ENCODE data around the gene MICAL3. TPM values are rescaled to one million over a fixed set of nuclear protein-coding genes. Genes with fewer than 3 reads are reported as not detected.

The MICAL3 gene
- total and polyA plus RNA-seq, 2 of the 8 experiments (the other 6 are each of a cell fraction or from before 2014, with no cell fraction given): 8.3 to 41.8 TPM

- Histone ChIP-seq H3K56ac (replicated peaks; ENCODE audit: insufficient read length, low read depth, low read length) (no peak overlapping the region), H3K9ac (replicated peaks in 1 of 4; ENCODE audit: extremely low read depth in 1 of 4, low read depth in 3 of 4, low read length in 3 of 4) (no peak overlapping the region), H3K79me2 (ENCODE audit: control insufficient read depth in 1 of 2, insufficient read depth in 2 of 2, low read length in 2 of 2) (no peaks in the 10 kb centered on the region), H3K4ac (replicated peaks; ENCODE audit: insufficient read length, low read depth, low read length) (no peak overlapping the region), H2BK5ac (ENCODE audit: low read depth, low read length) (no peak overlapping the region), H2BK120ac (replicated peaks; ENCODE audit: low read depth, low read length) (no peak overlapping the region), H2BK20ac (ENCODE audit: low read length) (no peak overlapping the region), H4K20me1 (replicated peaks in 1 of 2; ENCODE audit: control insufficient read depth in 1 of 2, insufficient read depth in 2 of 2, low read length in 2 of 2) (peaks cover 0 to 1% of the 10 kb centered on the region in 2 experiments), H2AFZ (ENCODE audit: low read length) (no peak overlapping the region), H4K5ac (ENCODE audit: insufficient read length, low read depth, low read length) (no peak overlapping the region), H3K4me2 (ENCODE audit: insufficient read depth in 1 of 2, low read depth in 2 of 2, low read length in 2 of 2) (no peak overlapping the region), H2BK15ac (ENCODE audit: low read length) (no peak overlapping the region), H2AK5ac (ENCODE audit: low read depth, low read length) (no peak overlapping the region), H4K8ac (ENCODE audit: extremely low read depth, insufficient read depth, low read length) (no peak overlapping the region), H3K27me3 (replicated peaks in 1 of 4; ENCODE audit: control insufficient read depth in 3 of 4, extremely low read depth in 1 of 4, insufficient read depth in 3 of 4, low read length in 3 of 4) (no peaks in the 10 kb centered on the region), H3K9me3 (ENCODE audit: insufficient read depth in 2 of 2, low read depth in 1 of 2, low read length in 1 of 2) (no peaks in the 10 kb centered on the region), H3K4me1 (replicated peaks in 1 of 4; ENCODE audit: control insufficient read depth in 3 of 4, insufficient read depth in 4 of 4, low read length in 3 of 4) (peaks cover 0 to 1% (median 0%) of the 10 kb centered on the region in 4 experiments; a peak in 2 of 7 replicates), H3K36me3 (ENCODE audit: control insufficient read depth in 2 of 4, insufficient read depth in 4 of 4, low read length in 3 of 4) (peaks cover 0 to 3% (median 0%) of the 10 kb centered on the region in 4 experiments; a peak in 1 of 8 replicates), H3K79me1 (ENCODE audit: low read depth, low read length) (no peaks in the 10 kb centered on the region; the same call in 1 of the 2 replicates), H3K23me2 (ENCODE audit: low read depth, low read length) (no peaks in the 10 kb centered on the region), H3K14ac (ENCODE audit: insufficient read length) (no peak overlapping the region), H2BK12ac (ENCODE audit: low read depth, low read length) (no peak overlapping the region), H3K23ac (ENCODE audit: insufficient read length) (no peak overlapping the region), H4K91ac (replicated peaks; ENCODE audit: insufficient read length, low read length) (no peak overlapping the region), H3K4me3 (ENCODE audit: extremely low read depth in 1 of 4, insufficient read depth in 2 of 4, low read depth in 3 of 4, low read length in 4 of 4) (no peak overlapping the region), H3K18ac (ENCODE audit: extremely low read depth, low read length) (no peak overlapping the region), H3K27ac (ENCODE audit: low read depth, low read length) (no peak overlapping the region)
- no peak for TF ChIP-seq CREB1 (IDR thresholded peaks at IDR 0.05)
- TF ChIP-seq SP2 (IDR thresholded peaks at IDR 0.05; ENCODE audit: low read length): no peak
- no peak for TF ChIP-seq CEBPB (IDR thresholded peaks at IDR 0.05; ENCODE audit: low read depth, low read length)
- TF ChIP-seq TEAD4 (IDR thresholded peaks at IDR 0.05; ENCODE audit: low read depth, low read length): no peak
- no peak for TF ChIP-seq JUND (IDR thresholded peaks at IDR 0.05; ENCODE audit: low read length)
- TF ChIP-seq TAF1 (IDR thresholded peaks at IDR 0.05; ENCODE audit: low read depth, low read length): no peak
- TF ChIP-seq CTCF (IDR thresholded peaks at IDR 0.05; ENCODE audit: control extremely low read depth in 1 of 3, insufficient read depth in 1 of 3, low read depth in 1 of 3, low read length in 3 of 3): no peak
- TF ChIP-seq NANOG (IDR thresholded peaks at IDR 0.05; ENCODE audit: insufficient read depth, low read depth, low read length, poor library complexity, severe bottlenecking): no peak
- no peak for TF ChIP-seq SUZ12 (IDR thresholded peaks at IDR 0.05; ENCODE audit: low read length)
- no peak for TF ChIP-seq EGR1 (IDR thresholded peaks at IDR 0.05; ENCODE audit: borderline replicate concordance, low read depth, low read length)
- no peak for TF ChIP-seq SP4 (IDR thresholded peaks at IDR 0.05; ENCODE audit: low read length)
- TF ChIP-seq SIX5 (IDR thresholded peaks at IDR 0.05; ENCODE audit: low read depth, low read length): no peak
- DNase-seq (ENCODE audit: low read depth in 1 of 2, low spot score in 2 of 2) (no peak), FAIRE-seq (no peak)
- CTCF ChIA-PET (ENCODE audit: partially characterized antibody): interaction anchor here (1.8 kb wide), 2 partner anchors 13 to 74 kb away, joined by 6 to 7 read pairs; no protein-coding TSS in a partner anchor
- 96% methylated on average over 18 of the region's 21 CpGs; no CpG with 5 or more reads in 1 of the 2 experiments for WGBS, 2 experiments (ENCODE audit: extremely low coverage in 1 of 2, insufficient coverage in 1 of 2, insufficient read length in 1 of 2, insufficient replicate concordance in 2 of 2, low coverage in 1 of 2, low lambda C conversion rate in 2 of 2, missing lambda C conversion rate in 1 of 2)
- POLR2A ChIA-PET (ENCODE audit: partially characterized antibody): no interaction called here
Measured at GRCh38 chr22:17817079-17817478, 207.3 kb downstream of the MICAL3 start.
